SJCRH30 (cell line): ENCODE results near the gene PRKN. TPM values are rescaled to one million over a fixed set of nuclear protein-coding genes. Genes with fewer than 3 reads are reported as not detected.
A peak's percentile ranks its signal among the peaks of the same experiment; 100 is the strongest.

Experiments
- DNase-seq, 2 experiments: peaks; one replicate each; pipeline ENCODE4 v3.0.0-alpha.2; 2015 to 2020
- H3K27ac ChIP-seq: fragments of 250-450 bp; sonication (Bioruptor Pico); 2 replicates; pipeline ENCODE4 v1.5.1; 2020; ENCODE audit warnings: mild to moderate bottlenecking, moderate library complexity
- H3K27me3 ChIP-seq: fragments of 250-450 bp; sonication (Bioruptor Pico); 2 replicates; pipeline ENCODE4 v1.5.1; 2020; ENCODE audit warnings: mild to moderate bottlenecking, moderate library complexity
- H3K36me3 ChIP-seq: fragments of 250-450 bp; sonication (Bioruptor Pico); 2 replicates; pipeline ENCODE4 v1.5.1; 2020; ENCODE audit warnings: mild to moderate bottlenecking, moderate library complexity
- H3K4me1 ChIP-seq: fragments of 250-450 bp; sonication (Bioruptor Pico); 2 replicates; pipeline ENCODE4 v1.5.1; 2020; ENCODE audit warnings: mild to moderate bottlenecking, moderate library complexity
- H3K4me3 ChIP-seq: fragments of 250-450 bp; sonication (Bioruptor Pico); 2 replicates; pipeline ENCODE4 v1.5.1; 2020; ENCODE audit warnings: mild to moderate bottlenecking, moderate library complexity
- H3K9me3 ChIP-seq: fragments of 250-450 bp; sonication (Bioruptor Pico); replicated peaks from 2 replicates; pipeline ENCODE4 v1.5.1; 2020; ENCODE audit warnings: mild to moderate bottlenecking, moderate library complexity
- total RNA-seq: library from RNA; depleted of rRNA; stranded (reverse); fragments of >200 nt; shearing (Covaris generic); gene quantifications from 2 replicates; pipeline ENCODE4 v1.2.3, GENCODE V29; 2014

Gene PRKN
- total RNA-seq, 1 experiment from 2014 or later = not detected

GRCh38 chr6:161372422-161372793 is 1355.2 kb downstream of the PRKN start:
- H3K4me1 ChIP-seq = peaks cover 2% of the 10 kb centered on the region; the same call in 1 of the 2 replicates
- H3K27ac ChIP-seq = no peak overlapping the region
- DNase-seq = no peak
- H3K4me3 ChIP-seq = no peak overlapping the region
- H3K9me3 ChIP-seq = no peaks in the 10 kb centered on the region
- H3K27me3 ChIP-seq = no peaks in the 10 kb centered on the region
- H3K36me3 ChIP-seq = no peaks in the 10 kb centered on the region

DNA sequence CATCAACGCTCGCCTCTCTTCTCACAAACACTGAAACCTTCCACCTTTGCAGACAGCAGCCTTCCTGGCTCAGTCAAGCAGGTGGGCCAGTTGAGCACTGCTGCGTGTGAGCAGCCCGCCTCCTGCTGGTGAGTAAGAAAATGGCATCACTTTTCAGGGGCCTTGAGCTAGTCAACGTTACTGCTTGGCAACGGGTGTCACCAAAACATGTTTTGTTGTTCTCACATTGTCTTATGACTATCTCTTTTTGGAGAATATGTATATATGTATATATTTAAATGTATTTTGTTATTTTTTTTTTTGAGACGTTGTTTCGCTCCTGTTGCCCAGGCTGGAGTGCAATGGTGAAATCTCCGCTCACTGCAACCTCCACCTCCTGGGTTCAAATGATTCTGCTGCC is 1356.7 kb downstream of the PRKN start:
- DNase-seq = peak; percentile 69 to 89
- Histone ChIP-seq H3K36me3 (no peaks in the 10 kb centered on the region), H3K4me3 (no peak overlapping the region), H3K27ac (no peak overlapping the region), H3K9me3 (no peaks in the 10 kb centered on the region), H3K4me1 (peaks cover 2% of the 10 kb centered on the region; the same call in 1 of the 2 replicates), H3K27me3 (no peaks in the 10 kb centered on the region)

GRCh38 chr6:161369339-161369738 is 1358.2 kb downstream of the PRKN start:
- Histone ChIP-seq H3K4me1 (peaks cover 2% of the 10 kb centered on the region; the same call in 1 of the 2 replicates), H3K36me3 (no peaks in the 10 kb centered on the region), H3K9me3 (no peaks in the 10 kb centered on the region), H3K27me3 (no peaks in the 10 kb centered on the region), H3K27ac (no peak overlapping the region), H3K4me3 (no peak overlapping the region)
- DNase-seq = no peak

GRCh38 chr6:161368514-161368913 is 1359.1 kb downstream of the PRKN start:
- Histone ChIP-seq H3K4me1 (peaks cover 2% of the 10 kb centered on the region; the same call in 1 of the 2 replicates), H3K36me3 (no peaks in the 10 kb centered on the region), H3K4me3 (no peak overlapping the region), H3K9me3 (0 out of 2 replicates have a peak, but pooled peaks cover under 1% of the 10 kb centered on the region), H3K27ac (no peak overlapping the region), H3K27me3 (no peaks in the 10 kb centered on the region)
- DNase-seq = no peak

DNA sequence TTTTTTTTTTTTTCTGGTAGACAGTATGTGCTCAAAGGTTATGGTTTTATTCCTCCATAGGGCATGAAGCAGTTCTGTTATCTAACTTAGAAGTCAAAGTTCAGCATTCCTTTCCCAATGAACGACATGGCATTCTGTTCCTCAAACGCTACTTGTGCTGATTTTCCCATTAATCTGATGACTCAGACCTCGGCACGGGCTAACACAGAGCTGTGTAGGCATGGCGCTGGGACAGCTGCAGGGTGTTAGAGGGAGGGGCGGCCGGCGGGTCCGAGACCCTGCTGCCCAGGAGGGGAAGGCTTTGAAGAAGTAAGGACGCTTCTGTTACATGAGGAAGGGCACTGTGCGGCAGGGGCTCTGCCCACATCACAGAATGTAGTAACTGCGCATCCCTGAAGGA is 1360.1 kb downstream of the PRKN start:
- Histone ChIP-seq H3K27ac (no peak overlapping the region), H3K9me3 (0 out of 2 replicates have a peak, but pooled peaks cover 4% of the 10 kb centered on the region), H3K36me3 (no peaks in the 10 kb centered on the region), H3K27me3 (no peaks in the 10 kb centered on the region), H3K4me1 (peaks cover 2% of the 10 kb centered on the region; the same call in 1 of the 2 replicates), H3K4me3 (no peak overlapping the region)
- DNase-seq = peak in 1 of 2 experiments; percentile 33

GRCh38 chr6:161366301-161366923 is 1361.2 kb downstream of the PRKN start:
- Histone ChIP-seq H3K36me3 (no peaks in the 10 kb centered on the region), H3K27ac (no peak overlapping the region), H3K4me3 (no peak overlapping the region), H3K4me1 (peaks cover 2% of the 10 kb centered on the region; the same call in 1 of the 2 replicates), H3K27me3 (no peaks in the 10 kb centered on the region), H3K9me3 (0 out of 2 replicates have a peak, but pooled peaks cover 4% of the 10 kb centered on the region)
- DNase-seq = no peak

DNA sequence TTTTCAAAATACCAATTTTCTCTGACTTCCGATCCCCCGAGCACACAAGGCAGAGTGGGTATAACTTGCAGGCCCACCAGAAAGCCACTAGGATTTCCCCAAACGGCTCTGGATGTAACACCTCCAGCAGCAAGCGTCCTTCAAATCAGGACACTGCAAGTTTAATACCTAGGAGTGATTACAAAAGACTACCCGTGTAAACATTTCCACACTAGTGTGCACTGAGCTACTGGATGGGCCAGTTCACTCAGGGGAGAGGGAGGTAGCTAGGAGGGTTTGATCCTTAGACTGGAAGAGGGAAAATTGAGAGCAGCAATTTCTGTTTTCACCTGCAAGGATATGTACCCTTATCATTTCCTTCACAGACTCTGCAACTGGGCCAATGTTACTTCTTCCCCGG is 1361.9 kb downstream of the PRKN start:
- no peak for DNase-seq
- H3K27ac ChIP-seq = no peak overlapping the region
- H3K27me3 ChIP-seq = no peaks in the 10 kb centered on the region
- H3K4me1 ChIP-seq = peaks cover 2% of the 10 kb centered on the region; the same call in 1 of the 2 replicates
- 0 out of 2 replicates have a peak, but pooled peaks cover 4% of the 10 kb centered on the region for H3K9me3 ChIP-seq
- no peak overlapping the region for H3K4me3 ChIP-seq
- no peaks in the 10 kb centered on the region for H3K36me3 ChIP-seq

DNA sequence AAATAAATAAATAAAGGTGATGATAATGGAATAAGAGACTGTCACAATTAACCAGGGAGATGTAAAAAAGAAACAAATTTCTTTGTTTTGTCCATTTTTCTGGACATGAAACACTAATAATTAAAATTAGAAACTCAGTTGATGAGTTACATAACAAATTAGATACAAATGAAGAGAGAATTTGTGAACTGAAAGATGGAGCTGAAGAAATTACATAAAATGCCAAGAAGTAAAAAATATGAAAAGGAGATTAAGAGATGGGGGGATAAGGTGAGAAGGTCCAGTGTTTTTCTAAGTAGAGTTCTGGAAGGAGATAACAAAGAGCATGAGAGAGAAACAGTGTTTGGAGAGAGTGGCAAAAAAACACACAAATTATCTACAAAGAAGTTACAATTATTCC is 1364.3 kb downstream of the PRKN start:
- peaks cover 2% of the 10 kb centered on the region; the same call in 1 of the 2 replicates for H3K4me1 ChIP-seq
- no peaks in the 10 kb centered on the region for H3K36me3 ChIP-seq
- no peak overlapping the region for H3K4me3 ChIP-seq
- no peaks in the 10 kb centered on the region for H3K27me3 ChIP-seq
- peaks cover 4% of the 10 kb centered on the region; the same call in 1 of the 2 replicates for H3K9me3 ChIP-seq
- H3K27ac ChIP-seq = no peak overlapping the region
- DNase-seq = no peak

GRCh38 chr6:161362266-161362665 is 1365.3 kb downstream of the PRKN start:
- Histone ChIP-seq H3K9me3 (peaks cover 4% of the 10 kb centered on the region; the same call in 1 of the 2 replicates), H3K4me3 (no peak overlapping the region), H3K27ac (no peak overlapping the region), H3K36me3 (no peaks in the 10 kb centered on the region), H3K4me1 (no peaks in the 10 kb centered on the region), H3K27me3 (no peaks in the 10 kb centered on the region)
- no peak for DNase-seq

- Histone ChIP-seq H3K27ac (no peak overlapping the region), H3K36me3 (no peaks in the 10 kb centered on the region), H3K9me3 (peaks cover 4% of the 10 kb centered on the region; the same call in 1 of the 2 replicates), H3K4me1 (no peaks in the 10 kb centered on the region), H3K27me3 (no peaks in the 10 kb centered on the region), H3K4me3 (no peak overlapping the region)
- DNase-seq = no peak
Measured at GRCh38 chr6:161361529-161361928, 1366.0 kb downstream of the PRKN start.

DNA sequence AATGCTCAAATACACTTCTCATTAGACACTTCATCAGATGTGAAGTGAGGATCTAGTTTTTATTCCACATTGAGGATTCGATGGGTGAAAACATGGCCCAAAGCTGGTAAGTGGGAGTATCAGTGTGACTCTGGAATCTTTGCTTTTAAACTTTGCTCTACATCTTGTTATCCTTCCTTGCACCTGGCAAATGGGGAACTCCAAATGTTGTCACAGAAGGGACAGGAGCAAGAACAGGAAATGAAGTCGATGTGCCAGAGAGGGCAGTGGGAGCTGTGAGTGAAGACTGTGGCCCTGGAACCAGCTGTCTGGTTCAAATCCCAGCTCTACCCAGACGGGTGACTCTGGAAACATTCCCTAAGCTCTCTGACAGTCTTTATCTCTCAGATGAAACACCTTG is 1367.0 kb downstream of the PRKN start:
- Histone ChIP-seq H3K36me3 (no peaks in the 10 kb centered on the region), H3K27ac (no peak overlapping the region), H3K4me1 (no peaks in the 10 kb centered on the region), H3K27me3 (no peaks in the 10 kb centered on the region), H3K9me3 (peaks cover 4% of the 10 kb centered on the region; the same call in 1 of the 2 replicates), H3K4me3 (no peak overlapping the region)
- no peak for DNase-seq

- DNase-seq = no peak
- Histone ChIP-seq H3K4me1 (no peaks in the 10 kb centered on the region; the same call in 1 of the 2 replicates), H3K36me3 (no peaks in the 10 kb centered on the region), H3K27me3 (no peaks in the 10 kb centered on the region), H3K27ac (no peak overlapping the region), H3K4me3 (no peak overlapping the region), H3K9me3 (peaks cover 4% of the 10 kb centered on the region; the same call in 1 of the 2 replicates)
Measured at GRCh38 chr6:161359618-161359945, 1368.0 kb downstream of the PRKN start.

DNA sequence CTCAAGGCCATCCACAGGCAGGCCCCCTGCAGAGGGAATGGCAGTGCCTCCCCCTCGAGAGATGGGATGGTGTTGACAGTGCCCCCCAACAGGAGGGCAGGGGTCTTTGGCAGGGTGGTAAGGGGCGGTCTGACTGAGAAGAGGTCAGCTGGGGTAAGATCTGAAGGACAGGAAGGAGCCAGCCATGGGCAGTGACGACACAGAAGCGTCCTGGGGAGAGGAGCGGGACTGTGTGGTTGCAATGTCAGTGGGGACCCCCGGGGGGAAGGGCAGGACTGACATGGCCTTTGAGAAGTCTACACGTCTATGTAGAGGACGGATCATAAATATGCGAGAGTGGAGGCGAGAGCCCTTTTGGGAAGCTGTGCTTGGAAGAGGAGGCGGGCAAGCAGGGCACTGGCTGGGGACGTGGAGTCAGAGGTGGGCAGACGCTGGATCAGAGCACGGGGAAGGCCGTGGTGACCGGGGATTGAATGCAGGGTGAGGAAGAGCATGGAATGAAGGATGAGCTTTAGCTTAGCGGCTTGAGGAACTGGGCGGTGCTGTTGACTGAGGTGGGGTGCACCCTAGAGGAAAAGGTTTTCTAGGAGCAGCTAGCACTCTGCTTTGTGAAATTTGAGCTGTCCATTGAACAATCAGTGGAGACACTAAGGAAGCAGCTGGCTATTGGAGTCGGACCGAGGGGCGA is 1371.3 kb downstream of the PRKN start:
- H3K9me3 ChIP-seq = no peaks in the 10 kb centered on the region; the same call in 1 of the 2 replicates
- H3K36me3 ChIP-seq = no peaks in the 10 kb centered on the region
- H3K4me3 ChIP-seq = peak overlapping the region; percentile 43
- H3K27ac ChIP-seq = peak overlapping the region; percentile 70
- H3K4me1 ChIP-seq = peaks cover 5% of the 10 kb centered on the region; the same call in 1 of the 2 replicates
- no peaks in the 10 kb centered on the region for H3K27me3 ChIP-seq
- peak; percentile 48 to 62 for DNase-seq

GRCh38 chr6:161355696-161356095 is 1371.9 kb downstream of the PRKN start:
- DNase-seq = no peak
- Histone ChIP-seq H3K27me3 (no peaks in the 10 kb centered on the region), H3K4me3 (peak overlapping the region; percentile 43; the same call in 1 of the 2 replicates), H3K36me3 (no peaks in the 10 kb centered on the region), H3K27ac (peak overlapping the region; percentile 70), H3K4me1 (peaks cover 5% of the 10 kb centered on the region; the same call in 1 of the 2 replicates), H3K9me3 (no peaks in the 10 kb centered on the region; the same call in 1 of the 2 replicates)

GRCh38 chr6:161354956-161355355 is 1372.6 kb downstream of the PRKN start:
- Histone ChIP-seq H3K9me3 (no peaks in the 10 kb centered on the region; the same call in 1 of the 2 replicates), H3K4me1 (peaks cover 5% of the 10 kb centered on the region; the same call in 1 of the 2 replicates), H3K4me3 (no peak overlapping the region), H3K27me3 (no peaks in the 10 kb centered on the region), H3K36me3 (no peaks in the 10 kb centered on the region), H3K27ac (no peak overlapping the region; the same call in 1 of the 2 replicates)
- DNase-seq = no peak
